DND-41 (cell line): Measurements from ENCODE around the gene SLC35A5.

Experiments used
- EZH2 ChIP-seq: IDR thresholded peaks from 3 replicates; pipeline ENCODE4 v1.6.1; 2012; ENCODE audit warnings: borderline replicate concordance, low read depth, mild to moderate bottlenecking, moderate library complexity, low read length, inconsistent platforms; ENCODE audit not compliant: severe bottlenecking
- TF ChIP-seq, protein P1 (sequence below): IDR thresholded peaks from 2 replicates; pipeline ENCODE4 v1.5.1; 2012; ENCODE audit warnings: borderline replicate concordance, low read length, moderate library complexity, mild to moderate bottlenecking; ENCODE audit not compliant: poor library complexity, severe bottlenecking; ENCODE audit errors: extremely low read depth

- TF ChIP-seq, protein P1, sequence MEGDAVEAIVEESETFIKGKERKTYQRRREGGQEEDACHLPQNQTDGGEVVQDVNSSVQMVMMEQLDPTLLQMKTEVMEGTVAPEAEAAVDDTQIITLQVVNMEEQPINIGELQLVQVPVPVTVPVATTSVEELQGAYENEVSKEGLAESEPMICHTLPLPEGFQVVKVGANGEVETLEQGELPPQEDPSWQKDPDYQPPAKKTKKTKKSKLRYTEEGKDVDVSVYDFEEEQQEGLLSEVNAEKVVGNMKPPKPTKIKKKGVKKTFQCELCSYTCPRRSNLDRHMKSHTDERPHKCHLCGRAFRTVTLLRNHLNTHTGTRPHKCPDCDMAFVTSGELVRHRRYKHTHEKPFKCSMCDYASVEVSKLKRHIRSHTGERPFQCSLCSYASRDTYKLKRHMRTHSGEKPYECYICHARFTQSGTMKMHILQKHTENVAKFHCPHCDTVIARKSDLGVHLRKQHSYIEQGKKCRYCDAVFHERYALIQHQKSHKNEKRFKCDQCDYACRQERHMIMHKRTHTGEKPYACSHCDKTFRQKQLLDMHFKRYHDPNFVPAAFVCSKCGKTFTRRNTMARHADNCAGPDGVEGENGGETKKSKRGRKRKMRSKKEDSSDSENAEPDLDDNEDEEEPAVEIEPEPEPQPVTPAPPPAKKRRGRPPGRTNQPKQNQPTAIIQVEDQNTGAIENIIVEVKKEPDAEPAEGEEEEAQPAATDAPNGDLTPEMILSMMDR, result no peak
- TF ChIP-seq EZH2, result no peak
Observed at GRCh38 chr3:112631257-112631656, 69.4 kb downstream of the SLC35A5 start.
